Central memory CD4-positive, alpha-beta T cell (primary cell): Measurements from ENCODE around the gene HYAL4.
"Not testable (repeated sequence)": the region's sequence is repeated elsewhere in the genome, so short reads cannot be mapped to it uniquely, and the experiment has no call there.

ENCODE experiments used
- DNase-seq: peaks from one replicate; pipeline ENCODE4 v3.0.0; 2022
- total RNA-seq, 3 experiments: gene quantifications; one replicate each; lab custom pipeline; 2026; lab: John Stamatoyannopoulos, UW

Gene HYAL4, protein sequence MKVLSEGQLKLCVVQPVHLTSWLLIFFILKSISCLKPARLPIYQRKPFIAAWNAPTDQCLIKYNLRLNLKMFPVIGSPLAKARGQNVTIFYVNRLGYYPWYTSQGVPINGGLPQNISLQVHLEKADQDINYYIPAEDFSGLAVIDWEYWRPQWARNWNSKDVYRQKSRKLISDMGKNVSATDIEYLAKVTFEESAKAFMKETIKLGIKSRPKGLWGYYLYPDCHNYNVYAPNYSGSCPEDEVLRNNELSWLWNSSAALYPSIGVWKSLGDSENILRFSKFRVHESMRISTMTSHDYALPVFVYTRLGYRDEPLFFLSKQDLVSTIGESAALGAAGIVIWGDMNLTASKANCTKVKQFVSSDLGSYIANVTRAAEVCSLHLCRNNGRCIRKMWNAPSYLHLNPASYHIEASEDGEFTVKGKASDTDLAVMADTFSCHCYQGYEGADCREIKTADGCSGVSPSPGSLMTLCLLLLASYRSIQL
- 0 reads per million in 3 experiments for total RNA-seq

DNA sequence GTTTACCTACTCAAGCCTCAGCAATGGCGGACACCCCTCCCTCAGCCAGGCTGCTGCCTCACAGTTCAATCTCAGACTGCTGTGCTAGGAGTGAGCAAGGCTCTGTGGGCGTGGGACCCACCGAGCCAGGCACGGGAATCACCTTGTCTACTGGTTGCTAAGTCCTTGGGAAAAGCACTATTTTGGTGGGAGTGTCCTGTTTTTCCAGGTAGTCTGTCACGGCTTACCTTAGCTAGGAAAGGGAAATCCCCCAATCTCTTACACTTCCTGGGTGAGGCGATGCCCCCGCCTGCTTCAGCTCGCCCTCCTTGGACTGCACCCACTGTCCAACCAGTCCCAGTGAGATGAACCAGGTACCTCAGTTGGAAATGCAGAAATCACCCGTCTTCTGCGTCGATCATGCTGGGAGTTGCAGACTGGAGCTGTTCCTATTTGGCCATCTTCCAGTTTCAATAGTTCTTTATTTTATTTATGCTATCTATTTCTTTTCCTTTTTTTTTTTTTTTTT is at the start of gene HYAL4:
HYAL4 (plus strand) TSS at position 458 of the 508 bp plus-strand sequence. CDS start 23,105 bp downstream, outside the sequence.
- DNase-seq = no peak

DNA sequence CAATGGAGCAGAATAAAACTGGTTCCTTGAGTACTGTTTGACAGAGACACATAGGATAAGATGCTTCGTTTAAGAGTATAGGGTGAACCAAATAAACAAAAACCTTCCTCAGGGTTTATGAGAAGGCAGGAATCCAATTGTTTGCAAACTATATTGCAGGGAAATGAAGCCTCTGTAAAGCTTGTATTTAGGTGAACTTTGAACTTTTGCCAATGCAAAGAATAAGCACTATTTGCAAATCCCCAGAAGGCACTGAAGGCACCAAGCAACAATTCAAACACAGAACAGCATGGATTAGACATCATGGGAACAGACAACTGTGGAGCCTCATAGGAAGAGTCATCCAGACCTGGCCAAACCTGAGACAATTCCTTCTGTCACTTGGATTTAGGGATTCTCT is 49.1 kb upstream of the HYAL4 start:
- no peak for DNase-seq

DNA sequence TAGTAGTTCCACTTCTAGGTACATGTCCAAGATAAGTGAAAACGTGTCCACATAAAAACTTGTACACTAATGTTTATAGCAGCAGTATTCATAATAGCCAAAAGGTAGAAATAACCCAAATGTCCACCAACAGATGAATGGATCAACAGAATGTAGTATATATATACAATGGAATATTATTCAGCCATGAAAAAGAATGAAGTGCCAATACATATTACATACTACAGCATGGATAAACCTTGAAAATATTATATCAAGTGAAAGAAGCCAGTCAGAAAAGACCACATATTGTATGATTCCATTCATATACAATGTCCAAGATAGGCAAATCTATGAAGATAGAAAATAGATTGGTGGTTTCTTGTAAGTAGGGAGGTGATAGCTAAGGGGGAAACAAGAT is 48.4 kb upstream of the HYAL4 start:
- DNase-seq = no peak

DNA sequence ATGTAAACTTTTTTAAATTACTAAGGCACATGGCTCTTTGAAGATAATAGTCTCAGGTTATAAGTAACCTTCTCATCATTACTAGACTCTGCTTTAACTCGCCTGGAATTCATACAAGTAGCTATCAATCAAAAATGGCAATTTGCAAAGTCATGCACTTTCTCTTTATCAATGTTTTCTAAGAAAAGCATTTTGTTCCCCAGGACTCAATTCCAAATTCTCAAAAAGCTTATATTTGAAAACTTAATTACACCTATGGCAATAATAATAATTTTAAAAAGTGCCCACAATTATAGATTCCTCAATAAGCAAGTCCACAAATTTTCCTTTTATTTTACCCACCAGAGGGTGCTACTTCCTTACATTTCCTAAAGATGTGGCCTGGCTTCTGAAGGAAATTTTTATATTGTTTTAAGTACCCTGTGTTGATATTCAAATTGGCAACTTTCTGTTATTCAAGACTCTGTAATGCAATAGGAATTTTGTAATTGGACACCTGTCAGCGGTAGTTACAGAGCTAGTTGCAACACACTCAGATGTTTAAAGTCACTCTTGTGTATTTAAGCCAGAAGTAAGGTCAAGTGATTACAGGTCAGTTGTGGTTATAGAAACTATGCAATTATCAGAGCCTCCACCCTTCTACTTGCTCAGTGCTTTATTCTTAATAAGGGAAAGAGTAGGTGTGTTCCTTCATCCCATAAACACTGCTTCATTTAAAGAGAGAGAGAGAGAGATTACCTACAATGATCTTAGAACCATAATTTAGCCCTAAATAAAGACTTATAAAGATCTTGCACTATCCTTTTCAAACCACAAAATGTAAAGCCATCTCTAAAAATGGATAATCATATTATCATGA is 47.1 kb upstream of the HYAL4 start:
- no peak for DNase-seq

DNA sequence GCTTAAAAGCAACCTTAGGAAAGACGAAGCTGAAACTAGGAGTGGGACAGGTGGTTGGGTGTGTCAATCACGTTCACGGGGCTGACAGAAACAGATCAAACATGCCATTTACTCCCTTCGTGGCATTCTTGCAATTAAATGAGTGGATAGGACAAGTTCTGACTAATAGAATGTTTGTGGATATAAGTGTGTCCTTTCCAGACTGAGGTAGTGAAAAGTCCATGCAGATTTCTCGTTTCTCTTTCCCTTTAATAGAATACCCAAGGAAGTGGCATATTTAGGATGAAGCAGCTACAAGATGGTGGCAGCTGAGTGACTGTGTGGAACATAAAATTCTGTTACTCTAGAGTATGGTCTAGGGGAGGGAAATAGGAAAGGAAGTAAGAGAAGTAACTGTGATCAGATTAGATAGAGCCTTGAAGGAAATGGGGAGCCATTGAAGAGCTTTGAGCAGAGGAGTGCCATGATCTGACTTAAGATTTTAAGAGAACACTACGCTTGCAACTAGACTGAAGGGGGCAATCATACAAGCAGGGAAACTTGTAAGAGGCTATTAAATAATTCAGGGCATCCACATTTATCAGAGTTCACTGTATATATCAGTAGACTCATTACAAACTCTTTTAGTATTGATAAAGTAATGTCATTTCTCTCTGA is 46.3 kb upstream of the HYAL4 start:
- DNase-seq = no peak

DNA sequence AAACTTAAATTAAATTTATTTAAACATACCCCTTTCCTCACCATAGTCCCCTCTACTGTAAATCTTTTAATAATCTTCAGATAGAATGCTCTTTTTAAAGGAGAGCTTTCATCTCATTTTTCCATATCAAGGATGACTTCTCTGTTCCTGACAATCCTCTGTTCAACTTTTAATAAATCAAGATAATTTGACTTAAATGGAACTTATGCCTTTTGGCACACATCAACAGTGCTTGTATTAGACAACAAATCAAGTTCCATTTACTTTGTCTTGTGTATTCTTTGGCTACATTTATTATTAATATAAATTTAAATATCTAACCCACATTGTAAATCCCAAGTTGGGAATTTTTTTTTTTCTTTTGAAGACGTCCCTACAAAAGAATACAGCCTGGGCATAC is 42.7 kb upstream of the HYAL4 start:
- DNase-seq = no peak

DNA sequence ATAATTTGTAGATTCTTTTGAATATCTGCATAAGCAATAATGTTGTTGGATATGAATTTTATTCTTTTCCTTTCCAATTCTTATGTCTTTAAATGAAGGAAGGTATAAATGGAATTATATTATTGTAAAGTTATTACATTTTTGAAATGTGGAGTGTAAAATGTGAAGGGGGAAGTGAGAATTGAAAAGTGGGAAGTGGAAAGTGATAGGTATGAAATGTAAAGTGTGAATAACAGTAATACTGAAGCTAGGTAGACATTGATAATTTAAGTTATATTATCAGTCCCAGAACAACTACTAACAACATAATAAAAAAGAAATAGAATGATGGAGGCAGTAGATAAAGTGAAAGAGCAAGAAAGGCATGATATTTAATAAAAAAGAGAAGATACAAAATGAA is 39.7 kb upstream of the HYAL4 start:
- no peak for DNase-seq

DNA sequence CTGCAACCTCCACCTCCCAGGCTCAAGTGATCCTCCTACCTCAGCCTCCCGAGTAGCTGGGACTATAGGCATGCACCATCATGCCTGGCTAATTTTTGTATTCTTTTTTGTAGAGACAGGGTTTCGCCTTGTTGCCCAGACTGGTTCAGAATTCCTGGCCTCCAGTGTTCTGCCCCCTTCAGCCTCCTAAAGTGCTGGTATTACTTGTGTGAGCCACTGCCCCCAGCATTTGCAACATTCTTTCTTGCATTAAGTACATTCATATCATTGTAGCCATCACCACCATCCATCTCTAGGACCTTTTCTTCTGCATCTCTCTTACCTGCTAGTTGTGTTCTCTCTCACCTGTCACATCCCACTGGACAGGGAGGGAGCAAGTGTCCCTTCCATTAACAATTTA is 35.5 kb upstream of the HYAL4 start:
- DNase-seq = no peak

DNA sequence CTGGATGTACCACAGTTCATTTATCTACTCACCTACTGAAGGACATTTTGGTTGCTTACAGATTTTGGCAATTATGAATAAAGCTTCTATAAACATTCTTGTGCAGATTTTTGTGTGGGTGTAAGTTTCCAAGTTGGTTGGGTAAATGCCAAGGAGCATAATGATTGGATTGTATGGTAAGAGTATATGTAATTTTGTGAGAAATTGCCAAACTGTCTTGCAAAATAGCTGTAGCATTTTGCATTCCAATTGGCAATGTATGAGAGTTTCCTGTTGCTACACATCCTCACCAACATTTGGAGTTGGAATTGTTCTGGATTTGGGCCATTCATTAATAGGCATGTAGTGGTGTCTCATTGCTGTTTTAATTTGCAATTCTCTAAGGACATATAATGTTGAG is 33.9 kb upstream of the HYAL4 start:
- DNase-seq = no peak

DNA sequence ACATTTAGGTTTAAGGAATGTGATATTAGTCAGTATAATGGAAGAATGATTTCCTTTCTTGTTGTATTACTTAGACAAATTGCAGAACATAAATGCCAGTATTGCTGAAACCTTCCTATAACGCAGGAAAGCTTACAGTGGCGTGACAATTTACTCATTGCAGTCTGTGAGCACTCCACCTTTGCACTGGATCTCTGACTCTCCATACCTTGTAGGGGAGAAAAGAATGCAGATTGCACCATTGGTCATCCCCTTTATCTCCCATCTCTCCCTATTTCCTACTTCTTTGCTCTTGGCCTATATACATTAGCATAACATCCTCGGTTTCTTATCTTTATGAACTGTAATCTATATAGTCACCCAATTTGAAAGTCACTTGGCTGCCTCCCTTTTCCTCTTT is 28.1 kb upstream of the HYAL4 start:
- DNase-seq = no peak

DNA sequence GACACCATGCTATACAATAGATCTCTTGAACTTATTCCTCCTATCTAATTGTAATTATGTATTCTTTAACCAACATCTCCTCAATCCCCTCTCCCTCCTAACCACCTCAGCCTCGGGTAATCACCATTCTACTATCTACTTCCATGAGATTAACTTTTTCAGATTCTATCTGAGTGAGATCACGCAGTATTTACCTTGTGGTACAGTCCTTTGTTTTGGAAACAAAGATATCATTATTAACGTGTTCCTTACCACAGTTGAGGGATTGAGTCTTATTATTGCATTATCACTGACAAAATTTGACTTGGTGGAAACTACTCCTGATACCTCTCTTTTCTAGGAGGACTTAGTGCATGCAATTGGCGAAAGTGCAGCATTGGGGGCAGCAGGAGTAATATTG is 26.0 kb upstream of the HYAL4 start:
- no peak for DNase-seq

DNA sequence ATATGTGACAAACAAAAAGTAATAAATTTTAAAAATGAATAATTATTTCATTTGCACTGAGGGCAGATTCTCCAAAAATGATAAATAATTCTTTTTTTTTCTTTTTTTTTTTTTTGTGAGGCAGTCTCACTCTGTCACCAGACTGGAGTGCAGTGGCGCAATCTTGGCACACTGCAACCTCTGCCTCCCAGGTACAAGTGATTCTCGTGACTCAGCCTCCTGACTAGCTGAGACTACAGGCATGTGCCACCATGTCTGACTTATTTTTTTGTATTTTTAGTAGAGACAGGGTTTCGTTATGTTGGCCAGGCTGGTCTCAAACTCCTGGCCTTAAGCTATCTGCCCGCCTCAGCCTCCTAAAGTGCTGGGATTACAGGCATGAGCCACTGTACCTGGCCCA is 25.2 kb upstream of the HYAL4 start:
- DNase-seq = not testable (repeated sequence)

DNA sequence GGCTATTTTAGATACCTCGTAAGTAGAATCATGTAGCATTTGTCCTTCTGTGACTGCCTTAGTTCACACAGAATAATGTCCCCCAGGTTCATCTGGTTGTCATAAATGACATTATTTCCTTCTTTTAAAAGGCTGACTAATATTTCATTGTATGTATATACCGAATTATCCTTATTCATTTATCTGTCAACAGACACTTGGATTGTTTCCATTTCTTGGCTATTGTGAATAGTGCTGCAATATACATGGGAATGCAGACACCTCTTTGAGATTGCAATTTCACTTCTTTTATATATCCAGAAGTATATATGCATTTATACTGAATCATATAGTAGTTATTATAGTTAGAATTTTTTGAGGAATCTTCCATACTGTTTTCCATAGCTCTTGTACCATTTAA is 24.1 kb upstream of the HYAL4 start:
- no peak for DNase-seq

DNA sequence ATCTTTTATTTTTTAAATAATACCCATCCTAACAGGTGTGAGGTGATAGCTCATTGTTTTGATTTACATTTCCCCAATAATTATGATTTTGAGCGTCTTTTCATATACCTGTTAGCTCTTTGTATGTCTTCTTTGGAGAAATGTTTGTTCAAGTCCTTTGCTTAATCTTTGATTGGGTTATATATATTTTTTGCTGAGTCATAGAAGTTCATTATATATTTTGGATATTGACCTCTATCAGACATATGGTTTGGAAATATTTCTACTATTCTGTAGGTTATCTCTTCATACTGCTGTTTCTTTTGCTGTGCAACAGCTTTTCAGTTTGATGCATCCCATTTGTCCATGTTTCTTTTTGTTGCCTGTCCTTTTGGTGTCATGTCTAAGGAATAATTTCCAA is 23.6 kb upstream of the HYAL4 start:
- no peak for DNase-seq

DNA sequence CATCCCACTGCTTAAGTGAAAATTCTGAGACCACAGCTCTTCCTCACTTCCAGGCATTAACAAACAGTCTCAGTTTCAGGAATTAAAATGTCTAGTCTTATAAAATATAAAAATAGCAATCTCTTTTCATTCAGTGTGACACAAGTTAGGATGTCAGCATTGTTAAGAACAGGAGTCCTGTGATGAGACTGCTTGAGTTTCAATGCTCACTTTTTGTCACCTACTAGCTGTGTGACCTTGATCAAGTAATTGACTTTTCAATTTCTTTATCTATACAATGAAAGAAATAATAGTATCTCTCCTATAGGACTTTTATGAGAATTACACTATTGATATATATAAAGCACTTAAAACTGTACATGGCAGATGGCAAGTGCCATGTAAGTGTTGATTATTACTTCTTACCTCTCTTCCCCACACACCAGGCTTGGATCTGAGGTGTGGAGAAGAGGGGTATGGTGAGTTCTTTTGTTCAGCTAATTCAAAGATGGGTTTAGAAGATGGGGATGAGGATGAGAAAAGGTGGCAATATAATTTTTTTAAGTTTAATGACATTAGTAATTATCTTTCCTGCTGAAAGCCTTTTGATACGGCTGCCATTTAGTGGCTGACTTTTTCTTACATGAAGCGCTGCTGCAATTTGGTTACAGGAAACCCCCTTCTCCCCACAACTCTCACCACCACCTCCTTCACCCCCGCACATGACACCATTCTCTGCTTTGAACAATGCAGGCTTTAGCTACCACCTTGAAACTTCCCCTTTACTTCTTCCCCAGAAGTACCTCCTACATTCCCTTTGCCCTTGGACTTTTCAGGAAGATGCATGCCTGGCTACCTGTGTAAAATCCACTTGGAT is 20.8 kb upstream of the HYAL4 start:
- no peak for DNase-seq

DNA sequence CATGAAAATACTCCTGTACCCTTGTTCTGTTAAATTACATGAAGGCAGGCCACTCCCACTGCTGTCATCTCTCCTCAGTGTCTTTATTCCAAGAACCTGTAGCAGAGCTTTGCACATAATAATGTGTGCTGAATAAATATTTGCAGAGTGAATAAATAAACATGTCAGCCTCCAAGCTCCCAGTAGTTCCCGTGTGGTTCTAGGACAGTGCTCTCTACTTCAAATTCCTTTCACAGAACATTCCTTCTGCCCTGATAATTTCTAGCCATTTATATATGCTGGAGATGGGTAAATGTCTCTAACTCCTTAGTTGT is 20.3 kb upstream of the HYAL4 start:
- no peak for DNase-seq

DNA sequence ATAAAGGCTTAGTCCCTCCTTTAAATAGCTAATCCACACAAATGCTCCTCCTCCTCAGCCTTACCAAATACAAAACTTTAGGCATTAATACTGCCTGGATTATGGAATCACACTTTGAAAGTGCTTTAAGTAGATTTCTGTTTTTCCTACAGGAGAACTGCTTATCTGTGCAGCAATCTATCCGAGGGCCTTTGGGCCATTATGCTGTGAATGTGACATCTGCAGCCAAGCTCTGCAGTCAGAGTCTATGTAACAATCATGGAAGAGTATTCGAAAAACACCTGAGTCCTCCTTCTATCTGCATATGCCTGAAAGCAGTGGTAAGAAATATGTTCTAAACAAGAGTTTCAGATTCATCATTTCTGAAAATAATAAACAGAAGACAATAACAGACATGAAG is 16.2 kb upstream of the HYAL4 start:
- DNase-seq = no peak

DNA sequence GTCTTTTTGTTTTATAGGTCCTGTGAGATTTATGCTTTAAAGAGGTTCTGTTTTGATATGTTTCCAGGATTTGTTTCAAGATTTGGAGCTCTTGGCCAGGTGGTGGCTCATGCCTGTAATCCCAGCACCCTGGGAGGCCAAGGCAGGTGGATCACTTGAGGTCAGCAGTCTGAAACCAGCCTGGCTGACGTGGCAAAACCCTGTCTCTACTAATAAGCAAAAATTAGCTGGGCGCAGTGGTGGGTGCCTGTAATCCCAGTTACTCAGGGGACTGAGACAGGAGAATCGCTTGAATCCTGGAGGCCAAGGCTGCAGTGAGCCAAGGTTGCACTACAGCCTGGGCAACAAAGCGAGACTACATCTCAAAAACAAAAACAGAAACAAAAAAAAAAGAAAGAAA is 8.3 kb upstream of the HYAL4 start:
- DNase-seq = no peak

DNA sequence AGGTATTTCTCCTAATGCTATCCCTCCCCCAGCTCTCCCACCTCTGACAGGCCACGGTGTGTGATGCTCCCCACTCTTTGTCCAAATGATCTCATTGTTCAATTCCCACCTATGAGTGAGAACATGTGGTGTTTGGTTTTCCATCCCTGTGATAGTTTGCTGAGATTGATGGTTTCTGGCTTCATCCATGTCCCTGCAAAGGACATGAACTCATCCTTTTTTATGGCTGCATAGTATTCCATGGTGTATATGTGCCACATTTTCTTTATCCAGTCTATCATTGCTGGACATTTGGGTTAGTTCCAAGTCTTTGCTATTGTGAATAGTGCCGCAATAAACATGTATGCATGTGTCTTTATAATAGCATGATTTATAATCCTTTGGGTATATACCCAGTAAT is 5.9 kb upstream of the HYAL4 start:
- DNase-seq = not testable (repeated sequence)

DNA sequence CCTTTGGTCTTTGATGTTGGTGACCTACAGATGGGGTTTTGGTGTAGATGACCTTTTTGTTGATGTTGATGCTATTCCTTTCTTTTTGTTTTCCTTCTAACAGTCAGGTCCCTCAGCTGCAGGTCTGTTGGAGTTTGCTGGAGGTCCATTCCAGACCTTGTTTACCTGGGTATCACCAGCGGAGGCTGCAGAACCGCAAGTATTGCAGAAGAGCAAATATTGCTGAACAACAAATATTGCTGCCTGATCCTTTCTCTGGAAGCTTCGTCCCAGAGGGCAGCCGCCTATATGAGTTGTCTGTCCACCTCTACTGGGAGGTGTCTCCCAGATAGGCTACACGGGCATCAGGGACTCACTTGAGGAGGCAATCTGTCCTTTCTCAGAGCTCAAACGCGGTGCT is 827 bp upstream of the HYAL4 start:
- DNase-seq = not testable (repeated sequence)

DNA sequence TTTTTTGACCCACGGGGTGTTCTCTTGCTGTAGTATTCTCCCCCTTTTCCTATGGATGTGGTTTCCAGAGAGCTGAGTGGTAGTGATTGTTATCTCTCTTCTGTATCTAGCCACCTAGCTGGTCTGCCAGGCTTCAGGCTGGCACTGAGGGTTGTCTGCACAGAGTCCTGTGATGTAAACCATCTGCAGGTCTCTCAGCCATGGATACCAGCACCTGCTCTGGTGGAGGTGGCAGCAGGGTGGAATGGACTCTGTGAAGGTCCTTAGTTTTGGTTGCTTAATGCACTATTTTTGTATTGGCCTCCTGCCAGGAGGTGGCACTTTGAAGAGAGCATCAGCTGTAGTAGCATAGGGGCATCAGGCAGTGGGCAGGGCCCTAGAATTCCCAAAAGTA is 851 bp downstream of the HYAL4 start:
- no peak for DNase-seq

DNA sequence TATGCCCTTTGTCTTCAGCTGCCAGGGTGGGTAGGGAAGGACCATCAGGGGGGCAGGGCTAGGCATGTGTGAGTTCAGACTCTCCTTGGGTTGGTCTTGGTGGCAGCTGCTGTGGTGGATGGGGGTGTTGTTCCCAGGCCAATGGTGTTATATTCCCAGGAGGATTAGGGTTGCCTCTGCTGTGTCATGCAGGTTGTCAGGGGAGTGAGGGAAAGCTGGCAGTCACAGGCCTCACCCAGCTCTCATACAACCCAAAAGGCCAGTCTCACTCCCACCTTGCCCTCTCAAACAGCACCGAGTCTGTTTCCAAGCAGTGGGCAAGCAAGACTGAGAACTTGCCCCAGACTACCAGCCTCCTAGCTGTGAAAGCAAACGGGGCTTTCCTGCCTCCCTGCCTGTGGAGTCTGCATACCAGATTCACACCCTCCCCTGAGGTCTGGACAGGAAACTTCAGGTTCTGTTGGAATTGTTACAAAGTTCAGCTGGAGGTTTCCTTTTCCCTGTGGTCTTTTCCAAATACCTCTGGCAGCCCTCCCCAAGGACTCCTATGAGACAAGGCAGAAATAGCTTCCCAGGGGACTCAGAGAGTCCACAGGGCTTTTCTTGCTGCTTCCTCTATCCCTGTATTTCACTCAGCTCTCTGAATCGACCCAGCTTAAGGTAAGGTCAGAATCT is 1.4 kb downstream of the HYAL4 start:
- no peak for DNase-seq
